ENCODE results near the gene F10.

The F10 gene

GRCh38 chr13:113137691-113138298 is 15.2 kb downstream of the F10 start:
- TF ChIP-seq POLR2A (IDR thresholded peaks at IDR 0.05; ENCODE audit: low read length) (no peak), GATA1 (IDR thresholded peaks at IDR 0.05; ENCODE audit: low read depth, low read length) (no peak)
- no peak for DNase-seq

GRCh38 chr13:113138792-113139551 is 16.4 kb downstream of the F10 start:
- DNase-seq, result no peak
- no peak for TF ChIP-seq POLR2A (IDR thresholded peaks at IDR 0.05; ENCODE audit: low read length)

- TF ChIP-seq POLR2A (IDR thresholded peaks at IDR 0.05; ENCODE audit: low read length) (no peak), GATA1 (IDR thresholded peaks at IDR 0.05; ENCODE audit: low read depth, low read length) (no peak)
- no peak for DNase-seq
Measured at GRCh38 chr13:113139577-113139976, 17.0 kb downstream of the F10 start.

- no peak for DNase-seq
Measured at GRCh38 chr13:113140677-113141600, 18.3 kb downstream of the F10 start.

GRCh38 chr13:113141601-113141970 is 19.0 kb downstream of the F10 start:
- DNase-seq, result no peak
- no peak for TF ChIP-seq POLR2A (IDR thresholded peaks at IDR 0.05; ENCODE audit: low read length)
- no peak for TF ChIP-seq GATA1 (IDR thresholded peaks at IDR 0.05; ENCODE audit: low read depth, low read length)

More at GRCh38 chr13:113140677-113141600, 18.3 kb downstream of the F10 start:
- TF ChIP-seq POLR2A (IDR thresholded peaks at IDR 0.05; ENCODE audit: low read length), result no peak

GRCh38 chr13:113142876-113143275 is 20.3 kb downstream of the F10 start:
- DNase-seq, result no peak
- TF ChIP-seq POLR2A (IDR thresholded peaks at IDR 0.05; ENCODE audit: low read length), result no peak
- TF ChIP-seq GATA1 (IDR thresholded peaks at IDR 0.05; ENCODE audit: low read depth, low read length), result no peak

- TF ChIP-seq GATA1 (IDR thresholded peaks at IDR 0.05; ENCODE audit: low read depth, low read length) (no peak), POLR2A (IDR thresholded peaks at IDR 0.05; ENCODE audit: low read length) (no peak)
- no peak for DNase-seq
Measured at GRCh38 chr13:113143466-113144254, 21.1 kb downstream of the F10 start.

GRCh38 chr13:113144255-113144629 is 21.6 kb downstream of the F10 start:
- DNase-seq, result no peak
- no peak for TF ChIP-seq POLR2A (IDR thresholded peaks at IDR 0.05; ENCODE audit: low read length)
- TF ChIP-seq GATA1 (IDR thresholded peaks at IDR 0.05; ENCODE audit: low read depth, low read length), result no peak

GRCh38 chr13:113145496-113145895 is 22.9 kb downstream of the F10 start:
- TF ChIP-seq POLR2A (IDR thresholded peaks at IDR 0.05; ENCODE audit: low read length) (no peak), GATA1 (IDR thresholded peaks at IDR 0.05; ENCODE audit: low read depth, low read length) (no peak)
- DNase-seq, result no peak

GRCh38 chr13:113145911-113146598 is 23.5 kb downstream of the F10 start:
- TF ChIP-seq POLR2A (IDR thresholded peaks at IDR 0.05; ENCODE audit: low read length) (no peak), GATA1 (IDR thresholded peaks at IDR 0.05; ENCODE audit: low read depth, low read length) (no peak)
- no peak for DNase-seq

- DNase-seq, result no peak
- TF ChIP-seq POLR2A (IDR thresholded peaks at IDR 0.05; ENCODE audit: low read length) (no peak), GATA1 (IDR thresholded peaks at IDR 0.05; ENCODE audit: low read depth, low read length) (no peak)
Measured at GRCh38 chr13:113146750-113147149, 24.2 kb downstream of the F10 start.

GRCh38 chr13:113147206-113147605 is 24.6 kb downstream of the F10 start:
- no peak for TF ChIP-seq GATA1 (IDR thresholded peaks at IDR 0.05; ENCODE audit: low read depth, low read length)
- no peak for TF ChIP-seq POLR2A (IDR thresholded peaks at IDR 0.05; ENCODE audit: low read length)
- no peak for DNase-seq

- no peak for TF ChIP-seq GATA1 (IDR thresholded peaks at IDR 0.05; ENCODE audit: low read depth, low read length)
- TF ChIP-seq POLR2A (IDR thresholded peaks at IDR 0.05; ENCODE audit: low read length), result no peak
- DNase-seq, result no peak
Measured at GRCh38 chr13:113148407-113148806, 25.8 kb downstream of the F10 start.
